Measurements from ENCODE around the gene KRTAP12-1. TPM values are rescaled to one million over a fixed set of nuclear protein-coding genes. Genes with fewer than 3 reads are reported as not detected.

The KRTAP12-1 gene
- total and polyA plus RNA-seq, 2 donors: not detected

DNA sequence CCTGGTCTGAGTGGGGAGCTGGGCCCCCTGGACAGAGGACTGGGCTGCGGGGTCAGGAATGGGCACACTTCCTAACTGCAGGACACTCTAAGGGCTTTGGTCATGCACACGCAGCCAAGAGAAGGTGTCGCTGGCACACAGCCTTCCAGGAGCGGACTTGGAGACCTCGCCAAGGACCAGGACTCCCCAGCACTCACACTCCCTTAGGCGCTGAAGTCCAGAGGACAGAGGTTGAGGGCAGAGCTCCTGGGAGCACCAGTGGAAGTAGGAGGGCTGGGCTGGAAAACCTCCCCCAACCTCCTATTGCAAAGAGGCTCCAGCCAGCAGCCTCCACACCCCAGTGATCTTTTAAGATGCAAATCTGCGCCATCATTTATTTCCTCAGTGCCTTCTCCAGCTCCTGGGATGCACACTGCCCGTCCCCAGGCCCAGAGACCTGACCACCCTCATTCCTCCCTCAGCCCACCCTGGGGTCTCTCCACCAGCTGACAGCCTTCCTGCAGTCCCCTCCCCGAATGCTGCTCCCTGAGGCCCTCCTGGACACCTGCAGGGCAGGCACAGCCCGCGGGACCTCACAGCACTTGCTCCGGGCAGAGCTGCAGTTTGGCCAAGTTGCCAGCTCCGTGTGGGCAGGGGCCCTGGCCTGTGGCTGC is 26.4 kb upstream of the KRTAP12-1 start:
- no peak overlapping the region for H3K4me3 ChIP-seq (ENCODE audit: low read length in 2 of 2)
- DNase-seq (ENCODE audit: low read depth in 6 of 9, low spot score in 9 of 9): no peak
- 6% methylated on average over 13 of the region's 13 CpGs for WGBS
- H3K4me1 ChIP-seq (ENCODE audit: control insufficient read depth in 2 of 2, insufficient read depth in 2 of 2, low read length in 2 of 2): peaks cover 0 to 2% of the 10 kb centered on the region in 2 donors
- H3K27me3 ChIP-seq (ENCODE audit: control insufficient read depth in 2 of 2, insufficient read depth in 1 of 2, low read length in 1 of 2): peaks cover 80 to 92% of the 10 kb centered on the region in 2 donors
- H3K27ac ChIP-seq (ENCODE audit: low read depth in 1 of 2, low read length in 1 of 2): no peak overlapping the region
- H3K9me3 ChIP-seq (ENCODE audit: control insufficient read depth in 2 of 2, insufficient read depth in 1 of 2, low read length in 1 of 2): peaks cover 9 to 19% of the 10 kb centered on the region in 2 donors
- H3K36me3 ChIP-seq (ENCODE audit: control insufficient read depth in 2 of 2, insufficient read depth in 2 of 2, low read length in 1 of 2): peaks cover 0 to 6% of the 10 kb centered on the region in 2 donors

DNA sequence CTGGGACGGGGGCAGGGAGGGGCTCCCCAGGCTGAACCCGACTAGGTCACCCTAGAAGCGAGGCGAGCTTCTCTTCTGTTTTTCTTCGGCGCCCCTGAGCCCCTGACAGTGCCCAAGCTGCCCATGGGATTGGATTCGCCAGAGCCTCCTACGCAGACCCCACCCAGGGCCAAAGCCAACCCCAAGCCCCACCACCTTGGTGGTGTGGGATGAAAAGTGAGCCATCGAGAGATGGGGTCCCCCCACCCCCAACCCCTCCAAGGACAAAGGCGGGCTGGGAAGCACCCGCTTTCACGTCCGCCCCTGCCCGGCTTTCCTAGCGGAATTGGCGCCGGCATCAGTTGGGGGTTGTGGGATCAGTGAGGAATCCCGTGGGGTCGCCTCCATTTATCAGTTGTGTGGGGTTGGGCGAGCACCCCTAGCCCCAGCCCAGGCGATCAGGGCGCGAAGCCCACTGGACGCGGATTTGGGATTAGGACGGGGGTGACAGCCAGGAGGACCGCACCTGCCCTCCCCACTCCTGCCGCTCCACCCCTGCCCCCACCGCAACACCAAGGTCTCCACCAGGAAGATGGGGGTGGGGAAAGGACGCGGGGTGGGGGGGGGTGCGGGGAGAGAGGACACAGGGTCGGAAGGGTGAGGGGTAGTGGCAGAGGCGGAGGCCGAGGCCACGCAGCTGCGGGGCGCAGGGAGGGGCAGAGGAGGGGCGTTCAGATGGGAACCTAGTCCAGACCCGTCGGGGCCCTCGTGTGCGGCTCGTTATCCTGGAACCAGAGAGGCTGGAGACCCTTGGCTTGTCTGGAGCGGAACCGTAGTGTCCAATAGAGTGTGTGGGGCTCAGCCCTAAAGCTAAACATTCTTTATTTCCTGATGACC is 25.0 kb upstream of the KRTAP12-1 start:
- 12% methylated on average over 46 of the region's 46 CpGs for WGBS
- peaks cover 9 to 19% of the 10 kb centered on the region in 2 donors for H3K9me3 ChIP-seq (ENCODE audit: control insufficient read depth in 2 of 2, insufficient read depth in 1 of 2, low read length in 1 of 2)
- H3K27ac ChIP-seq (ENCODE audit: low read depth in 1 of 2, low read length in 1 of 2): no peak overlapping the region
- peaks cover 0 to 2% of the 10 kb centered on the region in 2 donors for H3K4me1 ChIP-seq (ENCODE audit: control insufficient read depth in 2 of 2, insufficient read depth in 2 of 2, low read length in 2 of 2)
- H3K4me3 ChIP-seq (ENCODE audit: low read length in 2 of 2): no peak overlapping the region
- H3K27me3 ChIP-seq (ENCODE audit: control insufficient read depth in 2 of 2, insufficient read depth in 1 of 2, low read length in 1 of 2): peaks cover 67 to 92% of the 10 kb centered on the region in 2 donors
- peaks cover 0 to 6% of the 10 kb centered on the region in 2 donors for H3K36me3 ChIP-seq (ENCODE audit: control insufficient read depth in 2 of 2, insufficient read depth in 2 of 2, low read length in 1 of 2)
- DNase-seq (ENCODE audit: low read depth in 6 of 9, low spot score in 9 of 9): no peak

DNA sequence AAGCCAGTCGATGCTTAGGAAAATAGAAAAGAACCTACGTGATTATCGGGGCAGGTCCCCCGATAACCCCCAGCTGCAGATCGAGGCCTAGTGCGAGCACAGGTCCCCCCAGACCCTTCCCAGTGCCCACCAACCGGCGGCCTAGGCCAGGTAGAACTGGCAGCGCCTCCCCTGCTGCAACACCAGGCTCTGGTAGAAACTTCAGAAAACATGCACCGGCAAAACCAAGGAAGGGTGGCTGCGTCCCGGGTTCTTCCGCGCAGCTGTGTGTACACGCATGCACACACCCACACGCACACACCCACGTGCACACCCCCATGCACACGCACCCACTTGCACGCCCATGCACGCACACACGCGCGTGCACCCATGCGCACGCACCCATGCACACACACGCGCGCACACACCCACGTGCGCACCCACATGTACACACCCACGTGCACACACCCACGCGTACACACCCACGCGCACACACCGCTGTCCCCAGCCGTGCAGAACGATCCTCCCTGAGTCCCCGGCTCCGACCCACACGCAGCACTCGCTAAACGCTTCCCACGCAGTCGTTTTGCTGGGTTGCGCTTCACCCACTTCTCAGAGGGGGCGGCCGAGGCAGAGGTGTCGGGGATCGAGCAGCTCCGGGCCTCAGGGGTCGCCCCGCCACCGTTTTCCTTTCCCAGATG is 24.2 kb upstream of the KRTAP12-1 start:
- Histone ChIP-seq H3K4me3 (ENCODE audit: low read length in 2 of 2) (no peak overlapping the region), H3K9me3 (ENCODE audit: control insufficient read depth in 2 of 2, insufficient read depth in 1 of 2, low read length in 1 of 2) (peaks cover 9 to 19% of the 10 kb centered on the region in 2 donors), H3K4me1 (ENCODE audit: control insufficient read depth in 2 of 2, insufficient read depth in 2 of 2, low read length in 2 of 2) (peaks cover 0 to 2% of the 10 kb centered on the region in 2 donors), H3K27me3 (ENCODE audit: control insufficient read depth in 2 of 2, insufficient read depth in 1 of 2, low read length in 1 of 2) (peaks cover 60 to 92% of the 10 kb centered on the region in 2 donors), H3K27ac (ENCODE audit: low read depth in 1 of 2, low read length in 1 of 2) (no peak overlapping the region), H3K36me3 (ENCODE audit: control insufficient read depth in 2 of 2, insufficient read depth in 2 of 2, low read length in 1 of 2) (peaks cover 0 to 6% of the 10 kb centered on the region in 2 donors)
- no peak for DNase-seq (ENCODE audit: low read depth in 6 of 9, low spot score in 9 of 9)
- 13% methylated on average over 54 of the region's 54 CpGs for WGBS

DNA sequence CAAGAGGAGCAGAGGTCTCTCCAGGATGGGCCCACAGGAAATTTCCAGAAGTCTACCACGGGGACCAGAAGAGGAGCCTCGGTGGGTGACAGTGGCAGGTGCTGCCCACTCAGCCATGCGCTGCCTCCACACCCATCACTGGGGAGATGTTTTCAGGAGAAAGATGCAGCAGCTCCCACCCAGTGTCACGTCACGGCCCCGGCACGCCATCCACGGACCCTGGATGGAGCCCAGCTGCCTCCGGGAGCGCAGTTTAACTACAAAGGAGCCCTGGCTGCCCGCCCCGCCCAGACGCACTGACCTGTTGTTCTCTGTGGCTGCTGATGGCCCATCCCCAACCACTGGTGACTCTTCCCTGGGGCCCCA is 22.7 kb upstream of the KRTAP12-1 start:
- Histone ChIP-seq H3K4me3 (ENCODE audit: low read length in 2 of 2) (no peak overlapping the region), H3K36me3 (ENCODE audit: control insufficient read depth in 2 of 2, insufficient read depth in 2 of 2, low read length in 1 of 2) (peaks cover 0 to 6% of the 10 kb centered on the region in 2 donors), H3K27ac (ENCODE audit: low read depth in 1 of 2, low read length in 1 of 2) (no peak overlapping the region), H3K9me3 (ENCODE audit: control insufficient read depth in 2 of 2, insufficient read depth in 1 of 2, low read length in 1 of 2) (peaks cover 9 to 19% of the 10 kb centered on the region in 2 donors), H3K27me3 (ENCODE audit: control insufficient read depth in 2 of 2, insufficient read depth in 1 of 2, low read length in 1 of 2) (peaks cover 48 to 92% of the 10 kb centered on the region in 2 donors), H3K4me1 (ENCODE audit: control insufficient read depth in 2 of 2, insufficient read depth in 2 of 2, low read length in 2 of 2) (peaks cover 0 to 2% of the 10 kb centered on the region in 2 donors)
- 19% methylated on average over 13 of the region's 13 CpGs for WGBS
- no peak for DNase-seq (ENCODE audit: low read depth in 6 of 9, low spot score in 9 of 9)

DNA sequence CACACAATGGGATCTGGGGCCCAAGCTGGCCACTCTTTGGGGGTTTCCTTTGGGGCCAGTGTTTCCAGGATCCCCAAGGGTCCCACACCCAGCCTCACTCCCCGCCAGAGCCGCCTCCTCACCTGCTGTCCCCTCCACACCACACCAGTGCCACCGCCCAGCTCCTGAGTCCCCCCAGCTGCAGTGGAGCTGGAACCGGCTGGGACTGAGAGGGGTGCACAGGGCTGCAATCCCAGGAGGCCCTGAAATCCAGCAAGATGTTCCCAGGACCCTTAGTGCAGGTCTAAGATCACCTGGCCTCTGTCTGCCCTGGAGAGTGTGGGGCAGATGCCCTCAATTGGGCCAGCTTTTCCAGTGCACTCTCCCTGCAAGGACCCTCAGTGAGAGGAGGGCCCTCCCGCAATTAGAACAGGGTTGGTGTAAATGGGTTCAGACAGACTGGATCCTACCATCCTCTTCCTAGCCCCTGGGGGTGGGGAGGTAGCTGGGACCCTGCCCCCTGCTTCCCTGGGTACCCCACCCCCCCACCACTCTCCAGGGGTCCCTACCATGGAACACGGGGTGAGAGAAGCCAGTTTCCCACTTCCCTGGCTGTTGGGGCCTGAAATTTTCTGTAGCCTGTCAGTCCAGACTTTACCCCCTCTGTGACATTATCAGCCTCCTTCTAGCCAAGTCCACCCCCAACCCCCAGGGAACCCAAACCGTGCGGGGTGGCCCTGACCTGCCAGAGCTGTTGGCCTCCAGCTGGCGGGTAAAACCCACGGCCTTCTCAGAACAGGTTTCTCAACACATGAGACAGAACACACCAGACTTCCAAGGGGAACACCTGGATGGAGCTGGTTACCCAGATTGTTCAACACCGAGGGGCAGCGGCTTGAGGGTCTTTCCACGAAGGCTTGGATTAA is 22.0 kb upstream of the KRTAP12-1 start:
- H3K4me1 ChIP-seq (ENCODE audit: control insufficient read depth in 2 of 2, insufficient read depth in 2 of 2, low read length in 2 of 2): peaks cover 0 to 2% of the 10 kb centered on the region in 2 donors
- H3K27me3 ChIP-seq (ENCODE audit: control insufficient read depth in 2 of 2, insufficient read depth in 1 of 2, low read length in 1 of 2): peaks cover 41 to 90% of the 10 kb centered on the region in 2 donors
- peaks cover 9 to 19% of the 10 kb centered on the region in 2 donors for H3K9me3 ChIP-seq (ENCODE audit: control insufficient read depth in 2 of 2, insufficient read depth in 1 of 2, low read length in 1 of 2)
- H3K36me3 ChIP-seq (ENCODE audit: control insufficient read depth in 2 of 2, insufficient read depth in 2 of 2, low read length in 1 of 2): peaks cover 0 to 6% of the 10 kb centered on the region in 2 donors
- DNase-seq (ENCODE audit: low read depth in 6 of 9, low spot score in 9 of 9): no peak
- no peak overlapping the region for H3K27ac ChIP-seq (ENCODE audit: low read depth in 1 of 2, low read length in 1 of 2)
- 40% methylated on average over 13 of the region's 13 CpGs for WGBS
- H3K4me3 ChIP-seq (ENCODE audit: low read length in 2 of 2): no peak overlapping the region

DNA sequence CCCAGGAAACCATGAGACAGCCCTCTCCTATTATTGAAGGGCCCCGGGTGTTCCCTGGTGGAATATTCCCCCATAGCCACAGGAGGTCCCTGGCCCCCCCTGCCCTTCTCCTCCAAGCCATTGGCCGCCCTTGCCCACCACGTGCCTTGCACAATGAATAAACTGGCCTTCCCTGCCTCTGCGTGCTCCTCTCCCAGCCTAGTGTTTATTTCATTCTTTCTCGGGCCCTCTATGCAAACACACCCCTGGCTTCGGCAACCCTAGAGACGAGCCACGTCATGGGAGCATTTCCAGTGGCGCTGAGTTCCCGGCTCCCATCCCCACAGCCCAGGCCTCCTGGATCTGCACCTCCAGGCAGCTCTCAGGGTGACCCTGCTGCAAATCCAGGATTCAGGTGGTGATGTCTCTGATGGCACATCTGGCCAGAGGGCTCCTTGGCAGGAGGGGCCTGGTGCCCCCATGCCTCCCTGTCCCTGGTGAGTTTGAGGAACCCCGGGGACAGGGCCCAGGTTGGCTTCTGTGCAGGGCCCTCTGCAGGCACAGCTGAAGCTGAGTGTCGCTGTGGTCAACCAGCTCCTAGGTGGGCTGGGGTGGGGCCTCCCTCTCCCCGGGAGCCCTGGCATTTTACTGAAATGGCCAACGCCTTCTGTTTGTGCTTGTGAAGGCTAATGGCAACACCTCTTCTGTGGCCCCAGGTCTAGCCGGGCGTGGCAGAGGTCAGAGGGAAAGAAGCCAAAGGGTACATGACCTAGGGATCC is 21.2 kb upstream of the KRTAP12-1 start:
- Histone ChIP-seq H3K27ac (ENCODE audit: low read depth in 1 of 2, low read length in 1 of 2) (no peak overlapping the region), H3K27me3 (ENCODE audit: control insufficient read depth in 2 of 2, insufficient read depth in 1 of 2, low read length in 1 of 2) (peaks cover 33 to 89% of the 10 kb centered on the region in 2 donors), H3K9me3 (ENCODE audit: control insufficient read depth in 2 of 2, insufficient read depth in 1 of 2, low read length in 1 of 2) (peaks cover 9 to 19% of the 10 kb centered on the region in 2 donors), H3K4me3 (ENCODE audit: low read length in 2 of 2) (no peak overlapping the region), H3K4me1 (ENCODE audit: control insufficient read depth in 2 of 2, insufficient read depth in 2 of 2, low read length in 2 of 2) (no peaks in the 10 kb centered on the region), H3K36me3 (ENCODE audit: control insufficient read depth in 2 of 2, insufficient read depth in 2 of 2, low read length in 1 of 2) (peaks cover 0 to 6% of the 10 kb centered on the region in 2 donors)
- WGBS: 57% methylated on average over 16 of the region's 16 CpGs
- no peak for DNase-seq (ENCODE audit: low read depth in 6 of 9, low spot score in 9 of 9)

DNA sequence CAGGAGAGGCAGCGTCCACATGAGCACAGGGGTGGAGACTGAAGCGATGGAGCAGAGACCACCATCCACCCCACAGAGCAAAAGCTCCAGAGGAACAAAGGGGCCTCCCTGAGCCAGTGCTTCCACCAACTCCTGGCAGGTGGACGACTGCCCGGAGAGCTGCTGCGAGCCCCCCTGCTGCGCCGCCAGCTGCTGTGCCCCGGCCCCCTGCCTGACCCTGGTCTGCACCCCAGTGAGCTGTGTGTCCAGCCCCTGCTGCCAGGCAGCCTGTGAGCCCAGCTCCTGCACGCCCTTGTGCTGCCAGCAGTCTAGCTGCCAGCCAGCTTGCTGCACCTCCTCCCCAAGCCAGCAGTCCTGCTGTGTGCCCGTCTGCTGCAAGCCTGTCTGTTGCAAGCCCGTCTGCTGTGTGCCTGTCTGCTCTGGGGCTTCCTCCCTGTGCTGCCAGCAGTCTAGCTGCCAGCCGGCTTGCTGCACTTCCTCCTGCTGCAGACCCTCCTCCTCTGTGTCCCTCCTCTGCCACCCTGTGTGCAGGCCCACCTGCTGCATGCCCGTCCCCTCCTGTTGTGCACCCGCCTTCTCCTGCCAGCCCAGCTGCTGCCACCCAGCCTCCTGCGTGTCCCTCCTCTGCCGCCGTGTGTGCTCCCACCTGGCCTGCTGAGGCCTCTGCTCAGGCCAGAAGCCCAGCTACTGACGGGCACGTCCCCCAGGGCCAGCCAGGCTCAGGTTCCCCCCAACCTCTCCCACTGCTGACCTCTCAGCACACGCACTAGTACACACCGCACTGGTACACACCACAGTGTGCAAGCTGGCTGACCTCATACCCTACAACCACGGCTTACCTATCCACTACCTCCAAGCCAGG is 20.4 kb upstream of the KRTAP12-1 start:
- Histone ChIP-seq H3K9me3 (ENCODE audit: control insufficient read depth in 2 of 2, insufficient read depth in 1 of 2, low read length in 1 of 2) (peaks cover 9 to 19% of the 10 kb centered on the region in 2 donors), H3K27me3 (ENCODE audit: control insufficient read depth in 2 of 2, insufficient read depth in 1 of 2, low read length in 1 of 2) (peaks cover 29 to 89% of the 10 kb centered on the region in 2 donors), H3K4me1 (ENCODE audit: control insufficient read depth in 2 of 2, insufficient read depth in 2 of 2, low read length in 2 of 2) (no peaks in the 10 kb centered on the region), H3K4me3 (ENCODE audit: low read length in 2 of 2) (no peak overlapping the region), H3K27ac (ENCODE audit: low read depth in 1 of 2, low read length in 1 of 2) (no peak overlapping the region), H3K36me3 (ENCODE audit: control insufficient read depth in 2 of 2, insufficient read depth in 2 of 2, low read length in 1 of 2) (peaks cover 0 to 6% of the 10 kb centered on the region in 2 donors)
- WGBS: 82% methylated on average over 22 of the region's 22 CpGs
- DNase-seq (ENCODE audit: low read depth in 6 of 9, low spot score in 9 of 9): no peak
